ENCODE results near the gene SYNGR1.

Gene SYNGR1

DNA sequence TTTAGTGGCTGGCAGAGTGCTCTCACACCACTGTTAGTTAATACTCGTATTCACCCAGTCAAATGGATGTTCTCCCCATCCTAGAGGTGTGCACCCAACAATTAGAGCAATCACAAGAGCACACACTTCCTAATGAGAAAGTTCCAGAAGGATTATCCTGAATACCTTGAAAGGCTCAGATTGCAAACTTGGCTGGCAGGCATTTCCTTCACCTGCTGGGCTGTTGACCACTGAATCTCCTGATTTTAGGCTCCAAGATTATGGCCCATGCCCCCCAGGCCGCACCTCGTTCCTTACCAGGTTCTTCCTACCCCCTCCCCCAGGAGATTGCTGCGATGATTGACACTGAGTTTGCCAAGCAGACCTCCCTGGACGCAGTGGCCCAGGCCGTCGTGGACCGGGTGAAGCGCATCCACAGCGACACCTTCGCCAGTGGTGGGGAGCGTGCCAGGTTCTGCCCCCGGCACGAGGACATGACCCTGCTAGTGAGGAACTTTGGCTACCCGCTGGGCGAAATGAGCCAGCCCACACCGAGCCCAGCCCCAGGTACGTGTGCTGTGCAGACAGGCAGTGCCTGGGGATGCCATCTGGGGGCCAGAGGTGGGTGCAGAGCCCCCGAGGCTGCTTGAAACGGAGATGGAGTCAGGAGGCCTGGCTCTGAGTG, 76.7 kb downstream of the SYNGR1 start:
- TF ChIP-seq, protein P1, sequence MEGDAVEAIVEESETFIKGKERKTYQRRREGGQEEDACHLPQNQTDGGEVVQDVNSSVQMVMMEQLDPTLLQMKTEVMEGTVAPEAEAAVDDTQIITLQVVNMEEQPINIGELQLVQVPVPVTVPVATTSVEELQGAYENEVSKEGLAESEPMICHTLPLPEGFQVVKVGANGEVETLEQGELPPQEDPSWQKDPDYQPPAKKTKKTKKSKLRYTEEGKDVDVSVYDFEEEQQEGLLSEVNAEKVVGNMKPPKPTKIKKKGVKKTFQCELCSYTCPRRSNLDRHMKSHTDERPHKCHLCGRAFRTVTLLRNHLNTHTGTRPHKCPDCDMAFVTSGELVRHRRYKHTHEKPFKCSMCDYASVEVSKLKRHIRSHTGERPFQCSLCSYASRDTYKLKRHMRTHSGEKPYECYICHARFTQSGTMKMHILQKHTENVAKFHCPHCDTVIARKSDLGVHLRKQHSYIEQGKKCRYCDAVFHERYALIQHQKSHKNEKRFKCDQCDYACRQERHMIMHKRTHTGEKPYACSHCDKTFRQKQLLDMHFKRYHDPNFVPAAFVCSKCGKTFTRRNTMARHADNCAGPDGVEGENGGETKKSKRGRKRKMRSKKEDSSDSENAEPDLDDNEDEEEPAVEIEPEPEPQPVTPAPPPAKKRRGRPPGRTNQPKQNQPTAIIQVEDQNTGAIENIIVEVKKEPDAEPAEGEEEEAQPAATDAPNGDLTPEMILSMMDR (IDR thresholded peaks at IDR 0.05), result no peak

DNA sequence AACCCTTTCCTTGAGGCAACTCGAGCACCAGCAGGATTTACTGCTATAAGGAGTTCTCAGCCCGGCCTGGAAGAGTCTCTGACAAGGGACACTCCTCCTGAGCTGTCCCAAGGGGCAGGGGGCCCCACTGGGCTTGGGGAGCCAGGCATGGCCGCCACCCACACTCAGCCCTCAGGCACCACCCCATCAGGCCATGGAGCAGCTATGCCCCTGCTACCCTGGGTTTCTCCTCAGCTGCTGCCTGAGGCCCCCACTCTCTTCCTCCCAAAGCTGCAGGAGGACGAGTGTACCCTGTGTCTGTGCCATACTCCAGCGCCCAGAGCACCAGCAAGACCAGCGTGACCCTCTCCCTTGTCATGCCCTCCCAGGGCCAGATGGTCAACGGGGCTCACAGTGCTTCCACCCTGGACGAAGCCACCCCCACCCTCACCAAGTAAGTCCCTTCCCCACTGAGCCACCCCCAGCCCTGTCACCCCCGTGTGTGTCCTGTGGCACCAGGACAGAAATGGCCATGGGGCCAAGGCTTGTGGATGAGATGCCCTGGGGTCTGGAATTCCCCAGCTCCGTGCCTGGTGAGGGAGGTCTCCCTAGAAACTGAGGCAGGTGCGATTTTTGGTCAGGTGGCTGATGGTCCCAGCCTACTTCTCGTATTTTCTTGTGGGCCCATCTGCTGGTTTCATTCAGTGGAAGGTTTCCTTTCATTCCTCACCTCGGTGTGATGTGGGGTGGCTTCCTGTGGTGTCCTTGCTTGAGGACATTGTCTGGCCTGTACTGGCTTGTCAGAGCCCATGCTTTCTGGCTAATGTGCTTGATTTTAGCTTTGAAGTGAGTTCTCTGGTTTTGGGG, 78.2 kb downstream of the SYNGR1 start:
- TF ChIP-seq, protein P1 (IDR thresholded peaks at IDR 0.05), result no peak

- TF ChIP-seq, protein P1 (IDR thresholded peaks at IDR 0.05), result no peak
Observed at GRCh38 chr22:39428597-39429071, 78.8 kb downstream of the SYNGR1 start.

- TF ChIP-seq, protein P1 (IDR thresholded peaks at IDR 0.05), result no peak
Observed at GRCh38 chr22:39429186-39429585, 79.4 kb downstream of the SYNGR1 start.

DNA sequence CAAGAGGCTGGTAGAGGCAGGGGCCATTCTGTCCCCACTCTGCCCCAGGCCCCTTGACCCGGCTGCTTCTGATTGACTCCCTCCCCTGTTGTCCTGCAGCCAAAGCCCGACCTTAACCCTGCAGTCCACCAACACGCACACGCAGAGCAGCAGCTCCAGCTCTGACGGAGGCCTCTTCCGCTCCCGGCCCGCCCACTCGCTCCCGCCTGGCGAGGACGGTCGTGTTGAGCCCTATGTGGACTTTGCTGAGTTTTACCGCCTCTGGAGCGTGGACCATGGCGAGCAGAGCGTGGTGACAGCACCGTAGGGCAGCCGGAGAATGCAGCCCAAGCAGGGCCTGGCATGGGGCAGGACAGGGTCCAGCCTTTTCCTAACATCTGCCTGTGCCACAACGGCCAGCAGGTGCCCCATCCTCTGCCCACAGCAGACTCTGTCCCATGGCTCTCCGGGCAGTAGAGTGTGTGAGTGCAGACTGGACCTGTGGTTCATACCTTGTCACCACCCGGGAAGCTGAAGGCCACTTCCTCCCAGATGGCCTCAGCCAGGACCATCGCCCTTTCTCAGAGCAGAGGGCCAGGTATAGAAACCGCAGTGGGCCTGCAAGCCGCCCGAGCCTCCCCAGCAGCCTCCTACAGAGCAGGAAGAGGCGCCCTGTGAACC, 80.3 kb downstream of the SYNGR1 start:
- TF ChIP-seq, protein P1 (IDR thresholded peaks at IDR 0.05), result no peak

DNA sequence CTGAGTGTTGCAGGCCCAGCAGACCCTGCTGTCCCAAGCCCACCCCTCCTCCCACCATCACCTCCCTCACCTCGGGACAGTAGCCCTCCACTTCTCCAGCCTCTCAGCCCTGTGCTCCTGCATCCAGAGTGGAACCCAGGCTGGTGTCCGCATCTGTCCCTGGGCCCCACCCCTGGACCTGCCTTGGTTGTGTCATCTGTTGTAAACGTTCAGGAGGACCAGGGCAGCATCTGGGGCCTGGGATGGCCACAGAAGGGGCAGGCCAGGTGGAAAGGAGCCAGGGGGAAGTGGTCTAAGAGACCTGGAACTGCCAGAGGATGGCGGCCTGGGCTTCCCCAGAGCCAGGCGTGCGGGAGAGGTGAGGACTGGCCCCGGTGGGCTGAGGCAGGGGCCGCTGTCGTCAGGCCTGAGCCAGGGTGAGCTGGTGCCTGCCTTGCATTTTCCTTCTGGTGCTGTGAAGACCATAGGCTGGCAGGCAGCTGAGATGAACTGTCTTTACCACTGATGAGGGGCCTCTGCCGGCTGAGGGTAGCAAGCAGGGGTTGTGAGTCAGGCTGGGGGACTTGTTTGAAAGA, 80.9 kb downstream of the SYNGR1 start:
- TF ChIP-seq, protein P1 (IDR thresholded peaks at IDR 0.05), result no peak

DNA sequence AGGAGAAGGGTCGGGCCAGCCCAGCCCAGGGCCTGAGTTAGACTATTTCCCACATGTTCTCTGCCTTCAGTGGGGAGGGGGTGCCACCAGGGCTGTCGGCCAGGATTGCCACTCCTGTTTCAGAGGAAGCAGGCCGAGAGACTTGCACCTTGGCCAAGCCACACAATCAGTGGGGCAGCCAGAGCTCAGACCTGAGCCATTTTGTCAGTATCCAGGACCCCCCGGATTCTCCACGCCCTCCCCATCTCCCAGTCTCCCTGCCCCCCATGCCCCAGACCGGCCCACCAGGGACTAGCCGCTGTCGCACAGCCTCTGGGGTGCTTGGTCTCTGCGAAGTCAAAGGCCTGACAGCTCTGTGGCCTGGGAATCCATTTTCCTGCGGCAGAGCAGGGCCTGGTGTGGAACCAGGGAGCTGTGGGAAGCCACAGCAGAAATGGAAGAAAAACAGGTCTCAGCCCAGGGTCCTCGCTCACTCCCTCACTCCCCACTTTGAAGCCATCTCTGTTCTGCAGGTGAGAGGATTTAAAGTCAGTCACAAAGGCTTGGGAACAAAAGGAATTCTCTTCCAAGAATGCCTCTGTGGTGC, 81.5 kb downstream of the SYNGR1 start:
- TF ChIP-seq, protein P1 (IDR thresholded peaks at IDR 0.05), result no peak
